Stimulated activated CD4-positive, alpha-beta T cell treated with anti-CD3 and anti-CD28 coated beads, Interleukin-1b, Interleukin-23, amount 100 ng/mL, for 48 hours (primary cell): Measurements from ENCODE around the gene FNDC3A.

Source experiments
- DNase-seq: peaks from one replicate; pipeline ENCODE4 v3.0.0-alpha.2; 2020

Gene FNDC3A

GRCh38 chr13:48975856-48976575, at the start of gene FNDC3A:
Gene FNDC3A (plus strand): TSS chr13:48975912. CDS start chr13:49006191, 30,279 bp downstream.
- peak; percentile 91 for DNase-seq

GRCh38 chr13:48928757-48929430, 46.8 kb upstream of the FNDC3A start:
- DNase-seq: no peak

GRCh38 chr13:48930918-48931317, 44.8 kb upstream of the FNDC3A start:
- no peak for DNase-seq

- DNase-seq: no peak
Measured at GRCh38 chr13:48938308-48938943, 37.3 kb upstream of the FNDC3A start.

GRCh38 chr13:48939728-48940127, 36.0 kb upstream of the FNDC3A start:
- no peak for DNase-seq

- DNase-seq: no peak
Measured at GRCh38 chr13:48942131-48942530, 33.6 kb upstream of the FNDC3A start.

GRCh38 chr13:48944221-48944620, 31.5 kb upstream of the FNDC3A start:
- no peak for DNase-seq

GRCh38 chr13:48945626-48946025, 30.1 kb upstream of the FNDC3A start:
- no peak for DNase-seq

- DNase-seq: no peak
Measured at GRCh38 chr13:48946163-48946562, 29.5 kb upstream of the FNDC3A start.

GRCh38 chr13:48949566-48950500, 25.9 kb upstream of the FNDC3A start:
- DNase-seq: no peak

- no peak for DNase-seq
Measured at GRCh38 chr13:48950501-48950875, 25.2 kb upstream of the FNDC3A start.

- no peak for DNase-seq
Measured at GRCh38 chr13:48954081-48954480, 21.6 kb upstream of the FNDC3A start.

GRCh38 chr13:48955536-48955935, 20.2 kb upstream of the FNDC3A start:
- no peak for DNase-seq

GRCh38 chr13:48961379-48961778, 14.3 kb upstream of the FNDC3A start:
- no peak for DNase-seq

GRCh38 chr13:48962281-48962680, 13.4 kb upstream of the FNDC3A start:
- DNase-seq: no peak

- no peak for DNase-seq
Measured at GRCh38 chr13:48965736-48966135, 10.0 kb upstream of the FNDC3A start.

GRCh38 chr13:48969685-48970084, 6.0 kb upstream of the FNDC3A start:
- DNase-seq: no peak

GRCh38 chr13:48973845-48974431, 1.8 kb upstream of the FNDC3A start:
- no peak for DNase-seq

- peak; percentile 16 for DNase-seq
Measured at GRCh38 chr13:48975101-48975855, 434 bp upstream of the FNDC3A start.

- no peak for DNase-seq
Measured at GRCh38 chr13:48976576-48977285, 1.0 kb downstream of the FNDC3A start.

GRCh38 chr13:48977286-48977625, 1.5 kb downstream of the FNDC3A start:
- DNase-seq: no peak
